Measurements from ENCODE around the gene SLIT3. TPM values are rescaled to one million over a fixed set of nuclear protein-coding genes. Genes with fewer than 3 reads are reported as not detected.

SLIT3 gene

Small RNAs within 50 kb of the gene (microRNA-seq; reads per million reads assigned to microRNA genes)
- 0.90 reads per million for gene MIR218-2
- not detected for gene MIR585
